Endothelial cell of umbilical vein (primary cell): ENCODE results near the gene SCAPER. TPM values are rescaled to one million over a fixed set of nuclear protein-coding genes. Genes with fewer than 3 reads are reported as not detected.

Experiments
- BruUV-seq: library from RNA; stranded (reverse); fragments of 400-500 nt; replicated peaks from 2 replicates; lab custom pipeline; 2021; lab: Mats Ljungman, UMichigan
- CTCF ChIA-PET: fragments of 300-600, 350-600 bp; sonication (Branson Sonifier 250); formaldehyde crosslinking; loops from one replicate; lab custom pipeline; 2021; ENCODE audit warnings: antibody characterized with exemption, inconsistent platforms; lab: Charles Lee
- POLR2A ChIA-PET: fragments of 300-600, 350-600 bp; sonication (Branson Sonifier 250); formaldehyde crosslinking; loops from one replicate; lab custom pipeline; 2021; ENCODE audit warnings: antibody characterized with exemption, inconsistent platforms; lab: Charles Lee
- DNase-seq: peaks from one replicate; pipeline ENCODE4 v3.0.0-alpha.2; 2011; ENCODE audit warnings: low read depth, low spot score
- FAIRE-seq: peaks from 2 replicates; lab custom pipeline; 2011; peaks lifted over from hg19 to GRCh38; lab: Jason Lieb, UNC
- H2AFZ ChIP-seq: 2 replicates; pipeline ENCODE4 v1.6.0; 2012; ENCODE audit warnings: low read depth, low read length, control low read depth, inconsistent platforms
- H3K27ac ChIP-seq: 2 replicates; pipeline ENCODE4 v1.5.1; 2011; ENCODE audit warnings: low read depth, mild to moderate bottlenecking, control low read depth, low read length, moderate library complexity; ENCODE audit not compliant: insufficient read depth
- H3K27me3 ChIP-seq, 2 experiments: 2 replicates each; pipeline versions ENCODE4 v1.6.0 to v1.6.1; 2011; ENCODE audit warnings: low read length in 2 of 2, mixed read lengths in 1 of 2; ENCODE audit not compliant: control insufficient read depth in 2 of 2, insufficient read depth in 2 of 2
- H3K36me3 ChIP-seq, 2 experiments: 2 replicates in 1 of 2; 3 replicates in 1 of 2; pipeline ENCODE4 v1.5.1; 2011; ENCODE audit warnings: low read length in 2 of 2, mild to moderate bottlenecking in 1 of 2, moderate library complexity in 1 of 2; ENCODE audit not compliant: control insufficient read depth in 2 of 2, insufficient read depth in 2 of 2; ENCODE audit errors: extremely low read depth in 1 of 2
- H3K4me1 ChIP-seq: 3 replicates; pipeline ENCODE4 v1.5.1; 2011; ENCODE audit warnings: mild to moderate bottlenecking, low read length; ENCODE audit not compliant: control insufficient read depth, insufficient read depth; ENCODE audit errors: extremely low read depth
- H3K4me2 ChIP-seq: 2 replicates; pipeline ENCODE4 v1.6.1; 2011; ENCODE audit warnings: low read length, control low read depth, mixed read lengths; ENCODE audit not compliant: insufficient read depth
- H3K4me3 ChIP-seq, 3 experiments: fragments of 200-600 bp in 1 of 3; sonication (generic), shearing (Covaris generic) in 1 of 3; replicated peaks in 1 of 3; 2 replicates each; pipeline ENCODE4 v1.5.1; 2011 to 2016; ENCODE audit warnings: control low read depth in 3 of 3, low read length in 3 of 3, mild to moderate bottlenecking in 2 of 3, inconsistent platforms in 1 of 3, low read depth in 1 of 3, moderate library complexity in 1 of 3; ENCODE audit not compliant: insufficient read depth in 1 of 3
- H3K79me2 ChIP-seq: 2 replicates; pipeline ENCODE4 v1.6.0; 2012; ENCODE audit warnings: low read length, inconsistent platforms; ENCODE audit not compliant: control insufficient read depth, insufficient read depth
- H3K9ac ChIP-seq: replicated peaks from 2 replicates; pipeline ENCODE3; 2011; ENCODE audit warnings: low read length, control low read depth; ENCODE audit not compliant: insufficient read depth; ENCODE audit errors: extremely low read depth
- H3K9me1 ChIP-seq: replicated peaks from 3 replicates; pipeline ENCODE4 v1.6.0; 2011; ENCODE audit warnings: mild to moderate bottlenecking, low read length; ENCODE audit not compliant: control insufficient read depth, insufficient read depth; ENCODE audit errors: extremely low read depth
- H3K9me3 ChIP-seq: replicated peaks from 2 replicates; pipeline ENCODE4 v1.5.1; 2012; ENCODE audit warnings: low read length, inconsistent platforms; ENCODE audit not compliant: control insufficient read depth, insufficient read depth
- H4K20me1 ChIP-seq: replicated peaks from 2 replicates; pipeline ENCODE3; 2011; ENCODE audit warnings: mild to moderate bottlenecking, low read length; ENCODE audit not compliant: control insufficient read depth, insufficient read depth; ENCODE audit errors: extremely low read depth
- EZH2 ChIP-seq: IDR thresholded peaks from 2 replicates; pipeline ENCODE4 v1.6.1; 2012; ENCODE audit warnings: borderline replicate concordance, low read depth, mild to moderate bottlenecking, moderate library complexity, low read length, inconsistent platforms; ENCODE audit not compliant: severe bottlenecking
- FOS ChIP-seq: IDR thresholded peaks from 2 replicates; pipeline ENCODE4 v1.6.1; 2011; ENCODE audit warnings: mild to moderate bottlenecking, low read length, moderate library complexity, borderline replicate concordance; ENCODE audit not compliant: insufficient read depth
- GATA2 ChIP-seq: IDR thresholded peaks from 2 replicates; pipeline ENCODE4 v1.7.0; 2011; ENCODE audit warnings: low read depth, mild to moderate bottlenecking, moderate library complexity, mixed read lengths, low read length; ENCODE audit not compliant: insufficient read length, insufficient read depth
- JUN ChIP-seq: IDR thresholded peaks from 2 replicates; pipeline ENCODE4 v1.6.1; 2011; ENCODE audit warnings: borderline replicate concordance, low read depth; ENCODE audit not compliant: insufficient read length, insufficient read depth
- MAX ChIP-seq: IDR thresholded peaks from 2 replicates; pipeline ENCODE4 v1.6.1; 2011; ENCODE audit not compliant: insufficient read depth, insufficient read length
- MYC ChIP-seq: IDR thresholded peaks from one replicate; pipeline ENCODE4 v1.6.1; 2011; ENCODE audit warnings: mild to moderate bottlenecking, low read depth, low read length
- POLR2A ChIP-seq: IDR thresholded peaks from 2 replicates; pipeline ENCODE4 v1.6.1; 2012; ENCODE audit warnings: low read depth, mild to moderate bottlenecking, control low read depth, low read length
- POLR2AphosphoS5 ChIP-seq: IDR thresholded peaks from 2 replicates; pipeline ENCODE4 v1.6.1; 2012; ENCODE audit warnings: low read depth, mild to moderate bottlenecking, control low read depth, low read length, moderate library complexity; ENCODE audit not compliant: insufficient read depth
- dilution Hi-C: fragments of 300-500 bp; cut with MboI; formaldehyde crosslinking; loops from one replicate; pipeline ENCODE4 v1.15.0; 2019; ENCODE audit warnings: low sequenced_read_pairs; ENCODE audit not compliant: extremely low pct_ligation_motif_present
- intact Hi-C: fragments of 100-400 bp; cut with micrococcal nuclease; formaldehyde crosslinking; loops from one replicate; pipeline ENCODE4 v1.10.0; 2022
- polyA plus RNA-seq, 4 experiments: library from polyadenylated mRNA; depleted of rRNA in 3 of 4; stranded (reverse) in 3 of 4; unstranded in 1 of 4; fragments of >200 nt; gene quantifications; 2 replicates each; pipeline versions ENCODE4 v1.2.1 to v1.2.3, GENCODE V29; 2011 to 2012; ENCODE audit warnings: missing spikeins in 1 of 4
- total RNA-seq: library from RNA; stranded (reverse); gene quantifications from 2 replicates; pipeline ENCODE4 v1.2.3, GENCODE V29; 2021
- TF ChIP-seq, protein P1 (sequence below), 2 donors: IDR thresholded peaks; 1 replicate in 1 of 2; 2 replicates in 1 of 2; pipeline ENCODE4 v1.5.1; 2011; ENCODE audit warnings: low read length in 2 of 2, mild to moderate bottlenecking in 2 of 2, moderate library complexity in 2 of 2, control low read depth in 1 of 2, inconsistent platforms in 1 of 2, low read depth in 1 of 2; ENCODE audit not compliant: insufficient read depth in 1 of 2; ENCODE audit errors: extremely low read depth in 1 of 2

Gene SCAPER
- total and polyA plus RNA-seq, 2 donors (not counting 3 experiments of a cell fraction or from before 2014, with no cell fraction given) = 2.7 to 12.7 TPM

DNA sequence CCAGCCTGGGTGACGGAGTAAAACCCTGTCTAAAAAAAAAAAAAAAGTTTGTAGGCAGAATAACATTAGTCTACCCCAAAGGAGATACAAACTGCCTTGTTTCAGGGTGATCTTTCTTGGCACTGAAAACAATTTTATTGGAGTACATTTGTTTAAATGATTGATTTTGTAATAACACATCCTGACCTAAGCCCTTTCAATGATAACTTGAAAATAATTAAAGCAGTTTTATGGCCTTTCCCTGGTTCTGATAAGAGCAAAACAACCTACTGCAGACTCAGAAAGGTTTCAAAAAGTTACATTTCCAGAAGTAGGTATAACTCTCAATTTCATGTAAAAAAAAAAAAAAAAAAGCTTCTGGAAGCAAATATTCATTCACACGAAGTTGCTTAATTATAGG is 404.1 kb downstream of the SCAPER start:
- Histone ChIP-seq H3K9me3 (no peaks in the 10 kb centered on the region), H4K20me1 (no peaks in the 10 kb centered on the region), H3K27me3 (no peaks in the 10 kb centered on the region), H3K36me3 (no peaks in the 10 kb centered on the region), H3K9ac (no peak overlapping the region), H3K4me3 (no peak overlapping the region), H3K4me2 (no peak overlapping the region), H2AFZ (no peak overlapping the region), H3K4me1 (no peaks in the 10 kb centered on the region), H3K79me2 (no peaks in the 10 kb centered on the region), H3K27ac (no peak overlapping the region), H3K9me1 (no peaks in the 10 kb centered on the region)
- CTCF ChIA-PET = no interaction called here
- DNase-seq (no peak), FAIRE-seq (no peak)
- TF ChIP-seq EZH2 (no peak), JUN (no peak), POLR2A (no peak), MAX (no peak), POLR2AphosphoS5 (no peak), FOS (no peak), GATA2 (no peak), MYC (no peak)
- TF ChIP-seq, protein P1, sequence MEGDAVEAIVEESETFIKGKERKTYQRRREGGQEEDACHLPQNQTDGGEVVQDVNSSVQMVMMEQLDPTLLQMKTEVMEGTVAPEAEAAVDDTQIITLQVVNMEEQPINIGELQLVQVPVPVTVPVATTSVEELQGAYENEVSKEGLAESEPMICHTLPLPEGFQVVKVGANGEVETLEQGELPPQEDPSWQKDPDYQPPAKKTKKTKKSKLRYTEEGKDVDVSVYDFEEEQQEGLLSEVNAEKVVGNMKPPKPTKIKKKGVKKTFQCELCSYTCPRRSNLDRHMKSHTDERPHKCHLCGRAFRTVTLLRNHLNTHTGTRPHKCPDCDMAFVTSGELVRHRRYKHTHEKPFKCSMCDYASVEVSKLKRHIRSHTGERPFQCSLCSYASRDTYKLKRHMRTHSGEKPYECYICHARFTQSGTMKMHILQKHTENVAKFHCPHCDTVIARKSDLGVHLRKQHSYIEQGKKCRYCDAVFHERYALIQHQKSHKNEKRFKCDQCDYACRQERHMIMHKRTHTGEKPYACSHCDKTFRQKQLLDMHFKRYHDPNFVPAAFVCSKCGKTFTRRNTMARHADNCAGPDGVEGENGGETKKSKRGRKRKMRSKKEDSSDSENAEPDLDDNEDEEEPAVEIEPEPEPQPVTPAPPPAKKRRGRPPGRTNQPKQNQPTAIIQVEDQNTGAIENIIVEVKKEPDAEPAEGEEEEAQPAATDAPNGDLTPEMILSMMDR (IDR thresholded peaks at IDR 0.05; ENCODE audit: extremely low read depth in 1 of 2, insufficient read depth in 1 of 2, low read depth in 1 of 2, low read length in 2 of 2) = no peak
- intact Hi-C loops = no loop called here
- no TSS peak for BruUV-seq
- POLR2A ChIA-PET = no interaction called here
- dilution Hi-C loops = no loop called here
